GM18870 (cell line): Measurements from ENCODE around the gene HADHB.
A peak's percentile ranks its signal among the peaks of the same experiment; 100 is the strongest.
"Not testable (repeated sequence)": the region's sequence is repeated elsewhere in the genome, so short reads cannot be mapped to it uniquely, and the experiment has no call there.

Experiments used
- ATAC-seq: cut with Tn5 transposase; IDR thresholded peaks from one replicate; pipeline ENCODE4 v1.9.1; 2021; ENCODE audit warnings: moderate library complexity; ENCODE audit not compliant: unreplicated experiment

The HADHB gene

DNA sequence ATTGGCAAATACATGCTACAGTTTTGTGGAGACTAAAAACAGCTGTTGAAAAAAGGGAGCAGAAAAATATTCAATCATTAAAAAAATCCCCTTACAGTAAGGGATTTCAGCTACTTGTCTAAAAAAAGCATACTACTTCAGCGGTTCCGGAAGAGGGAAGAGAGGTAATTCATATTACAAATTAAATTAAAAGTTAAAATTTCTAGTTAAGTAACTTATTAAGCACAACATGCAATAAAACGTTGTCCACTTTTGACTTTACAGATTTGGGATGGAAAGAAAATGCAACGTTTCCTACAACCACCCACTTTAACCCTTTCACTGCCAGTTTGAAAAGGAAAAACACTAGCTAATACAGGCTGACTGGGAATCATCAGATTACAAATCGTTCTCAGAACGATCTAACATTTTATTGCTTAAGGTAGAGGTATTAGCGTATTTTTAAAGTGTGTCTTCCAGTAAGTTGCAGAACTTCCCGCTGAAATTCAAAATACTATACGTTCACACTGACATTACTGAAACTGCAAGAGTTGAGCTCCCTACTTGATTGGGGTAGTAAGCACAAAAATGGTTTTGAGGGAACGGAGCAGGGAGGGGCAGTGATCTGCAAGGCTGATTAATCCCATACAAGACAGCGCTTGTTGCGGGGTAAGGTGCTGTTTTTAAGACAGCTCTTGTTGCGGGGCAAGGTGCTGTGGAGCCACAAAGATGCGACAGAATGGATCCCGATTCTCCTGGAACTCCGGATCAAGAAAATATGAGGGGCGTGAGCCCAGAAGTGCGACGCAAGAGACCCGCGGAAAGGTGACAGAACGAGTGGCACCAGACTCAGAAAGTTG lies 1.1 kb upstream of the HADHB start:
- ATAC-seq, result no peak

DNA sequence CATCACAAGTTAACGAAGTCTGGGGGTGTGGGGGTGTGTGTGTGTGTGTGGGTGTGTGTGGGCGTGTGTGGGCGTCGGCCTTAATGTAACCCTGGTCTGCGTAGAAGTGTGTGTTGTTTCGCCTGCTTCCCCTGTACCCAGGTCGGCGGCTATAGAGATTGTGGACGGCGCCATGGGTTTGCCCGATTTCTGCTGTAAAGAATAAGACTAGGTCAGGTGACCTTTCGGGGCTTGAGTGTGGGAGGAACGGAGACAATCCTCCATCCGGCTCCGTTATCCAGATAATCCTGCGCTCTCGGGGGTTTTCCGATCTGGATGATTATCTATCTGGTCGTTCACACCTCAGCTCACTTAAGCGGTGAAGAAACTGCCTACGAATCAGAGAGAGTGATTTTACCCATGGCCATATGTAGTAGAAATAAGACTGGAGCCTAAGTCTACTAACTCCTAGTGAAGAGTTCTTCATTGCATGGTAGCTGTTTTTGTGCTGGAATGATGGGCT lies 543 bp downstream of the HADHB start:
- ATAC-seq, result no peak

DNA sequence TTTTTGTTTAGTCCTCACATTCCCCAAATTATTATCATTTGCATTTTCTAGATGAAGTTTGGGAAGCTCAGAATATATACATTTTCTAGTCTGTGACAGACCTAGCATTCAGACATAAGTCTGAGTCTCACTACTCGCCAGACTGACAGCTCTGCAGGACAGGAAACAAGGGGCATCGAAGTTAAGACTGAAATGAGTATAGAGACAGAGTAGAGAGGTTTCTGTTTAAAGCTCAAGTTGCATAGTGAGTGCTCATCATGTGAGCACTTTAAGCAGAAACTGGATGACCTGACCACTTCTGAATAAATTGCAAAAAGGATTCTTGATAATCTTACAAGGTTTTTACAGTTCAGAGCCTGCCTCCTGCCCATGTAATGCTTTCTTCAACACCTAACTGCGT lies 1.1 kb downstream of the HADHB start:
- peak; percentile 36 for ATAC-seq

DNA sequence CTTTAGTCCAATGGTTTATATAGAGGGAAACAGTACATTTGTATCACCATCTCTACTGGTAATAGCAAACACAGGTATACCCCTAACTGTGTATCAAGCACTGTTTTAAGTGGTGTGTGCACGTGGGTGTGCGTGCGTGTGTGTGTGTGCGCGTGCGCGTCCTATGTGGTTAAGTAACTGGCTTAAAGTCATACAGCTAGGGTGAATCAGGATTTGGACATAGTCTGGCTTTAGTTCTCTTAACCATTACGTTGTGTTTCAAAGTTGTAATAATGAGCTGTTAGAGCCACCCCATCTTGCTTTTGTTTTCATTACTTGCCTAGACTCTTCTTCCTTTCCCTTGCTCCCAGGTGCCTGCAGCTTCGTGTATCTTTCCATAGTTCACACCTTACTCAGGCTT lies 2.1 kb downstream of the HADHB start:
- no peak for ATAC-seq

DNA sequence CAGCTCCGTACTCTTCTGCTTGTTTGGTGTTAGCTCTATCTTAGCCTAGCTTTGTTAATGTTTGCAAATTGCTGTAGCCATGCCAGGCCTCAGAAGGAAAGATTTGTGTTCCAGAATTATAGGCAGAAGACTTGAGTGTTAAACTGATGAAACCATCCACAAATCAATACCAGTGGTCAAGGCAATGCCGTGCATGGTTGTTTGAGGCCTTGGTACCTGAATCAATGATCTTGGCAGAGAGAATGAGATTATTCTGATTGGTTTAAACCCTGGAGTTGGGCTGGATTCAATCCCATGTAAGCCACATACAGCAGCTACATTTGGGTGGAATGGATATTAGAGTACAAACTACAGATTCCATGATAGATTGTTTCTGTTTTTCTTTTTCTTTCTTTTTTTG lies 4.9 kb downstream of the HADHB start:
- ATAC-seq, result no peak

DNA sequence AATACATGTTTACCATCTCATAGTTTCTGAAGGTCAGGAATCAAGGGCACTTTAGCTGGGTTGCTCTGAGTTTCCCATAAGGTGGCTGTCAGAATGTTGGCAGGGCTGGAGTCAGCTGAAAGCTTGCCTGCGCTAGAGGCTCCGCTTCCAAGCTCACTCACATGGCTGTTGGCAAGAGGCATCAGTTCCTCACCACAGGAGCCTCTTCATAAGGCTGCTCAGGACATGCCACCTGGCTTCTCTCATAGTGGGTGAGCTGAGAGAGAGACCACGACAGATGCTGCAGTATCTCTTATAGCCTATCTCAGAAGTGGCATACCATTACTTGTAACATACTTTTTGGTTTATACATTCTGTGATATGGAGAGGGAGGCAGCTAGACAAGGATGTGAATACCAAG lies 7.2 kb downstream of the HADHB start:
- ATAC-seq, result no peak

DNA sequence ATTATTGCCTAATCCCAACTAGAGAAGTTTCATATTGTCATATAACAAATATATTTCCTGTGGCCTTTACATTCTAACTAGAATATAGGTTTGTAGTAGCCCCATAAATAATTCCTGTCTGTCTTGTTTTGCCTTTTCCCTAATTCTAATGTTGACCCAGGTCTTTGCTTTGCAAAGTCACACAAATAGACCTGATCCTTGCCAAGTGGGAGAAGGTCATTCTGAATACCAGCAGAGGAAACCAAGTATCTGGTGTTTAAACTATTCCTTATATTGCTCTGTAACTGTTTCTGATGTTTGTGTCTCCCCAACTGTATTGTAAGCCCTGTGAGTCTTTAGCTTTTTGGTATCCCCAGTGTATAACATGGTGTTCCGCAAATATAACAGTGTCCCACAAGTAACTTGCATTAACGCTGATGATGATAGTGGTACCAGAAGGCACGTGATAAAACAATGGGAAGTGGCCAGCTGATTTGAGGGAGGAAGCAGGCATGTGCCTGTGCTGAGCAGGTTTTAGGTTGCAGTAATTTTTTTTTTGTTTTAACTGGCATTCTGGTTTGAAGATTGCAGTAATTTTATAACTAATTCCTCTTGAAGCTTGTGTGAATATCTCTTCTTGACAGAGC lies 11.1 kb downstream of the HADHB start:
- ATAC-seq, result no peak

DNA sequence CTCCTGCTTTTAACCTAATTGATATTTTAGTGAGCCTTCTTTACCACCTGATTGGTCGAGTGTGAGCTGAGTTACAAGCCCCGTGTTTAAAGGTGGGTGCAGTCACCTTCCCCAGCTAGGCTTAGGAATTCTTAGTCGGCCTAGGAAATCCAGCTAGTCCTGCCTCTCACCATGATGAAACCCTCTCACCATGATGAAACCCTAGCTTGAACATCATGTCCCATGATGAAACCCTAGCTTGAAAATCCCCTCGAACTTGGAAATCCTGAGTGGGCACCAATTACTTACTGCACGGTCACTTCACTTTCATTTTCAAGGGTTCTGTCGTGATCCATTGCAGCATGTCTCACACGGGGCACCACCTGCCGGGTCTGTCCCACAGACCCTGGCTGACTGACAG lies 14.1 kb downstream of the HADHB start:
- not testable (repeated sequence) for ATAC-seq

DNA sequence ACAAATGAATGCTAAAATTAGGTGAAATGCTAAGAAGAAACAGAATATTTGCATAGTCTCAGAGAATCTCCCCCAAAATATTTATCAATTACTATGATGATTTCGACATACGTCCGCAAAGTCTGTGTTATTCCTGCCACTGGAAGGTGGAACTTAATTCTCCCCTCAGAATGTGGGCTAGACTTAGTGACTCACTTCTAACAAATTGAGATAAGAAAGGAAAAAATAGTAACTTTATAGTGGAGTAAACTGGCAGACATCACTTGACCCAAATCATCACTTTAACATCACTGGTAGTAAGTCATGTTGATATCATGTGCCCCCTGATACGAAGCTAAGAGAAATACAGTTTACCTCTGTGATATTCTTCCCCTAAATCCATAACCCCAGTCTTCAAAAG lies 23.5 kb downstream of the HADHB start:
- ATAC-seq, result no peak

DNA sequence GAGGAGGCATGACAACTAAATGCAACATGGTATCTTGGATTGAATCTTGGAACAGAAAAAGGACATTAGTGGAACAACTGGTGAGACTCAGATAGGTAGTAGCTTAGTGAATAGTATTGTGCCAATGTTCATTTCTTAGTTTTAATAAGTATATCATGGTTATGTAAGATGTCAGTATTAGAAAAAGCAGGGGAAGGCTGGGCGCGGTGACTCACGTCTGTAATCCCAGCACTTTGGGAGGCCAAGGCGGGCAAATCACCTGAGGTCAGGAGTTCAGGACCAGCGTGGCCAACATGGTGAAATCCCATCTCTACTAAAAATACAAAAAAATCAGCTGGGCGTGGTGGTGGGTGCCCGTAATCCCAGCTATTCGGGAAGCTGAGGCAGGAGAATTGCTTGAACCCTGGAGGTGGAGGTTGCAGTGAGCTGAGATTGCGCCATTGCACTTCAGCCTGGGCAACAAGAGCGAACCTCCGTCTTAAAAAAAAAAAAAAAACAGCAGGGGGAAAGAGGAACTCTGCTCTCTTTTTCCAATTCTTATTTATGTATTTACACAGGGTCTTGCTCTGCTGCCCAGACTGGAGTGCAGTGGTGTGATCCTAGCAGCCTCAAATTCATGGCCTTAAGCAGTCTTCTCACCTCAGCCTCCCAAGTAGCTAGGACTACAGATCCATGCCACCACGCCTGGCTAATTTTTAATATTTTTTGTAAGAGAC lies 24.1 kb downstream of the HADHB start:
- ATAC-seq, result not testable (repeated sequence)

DNA sequence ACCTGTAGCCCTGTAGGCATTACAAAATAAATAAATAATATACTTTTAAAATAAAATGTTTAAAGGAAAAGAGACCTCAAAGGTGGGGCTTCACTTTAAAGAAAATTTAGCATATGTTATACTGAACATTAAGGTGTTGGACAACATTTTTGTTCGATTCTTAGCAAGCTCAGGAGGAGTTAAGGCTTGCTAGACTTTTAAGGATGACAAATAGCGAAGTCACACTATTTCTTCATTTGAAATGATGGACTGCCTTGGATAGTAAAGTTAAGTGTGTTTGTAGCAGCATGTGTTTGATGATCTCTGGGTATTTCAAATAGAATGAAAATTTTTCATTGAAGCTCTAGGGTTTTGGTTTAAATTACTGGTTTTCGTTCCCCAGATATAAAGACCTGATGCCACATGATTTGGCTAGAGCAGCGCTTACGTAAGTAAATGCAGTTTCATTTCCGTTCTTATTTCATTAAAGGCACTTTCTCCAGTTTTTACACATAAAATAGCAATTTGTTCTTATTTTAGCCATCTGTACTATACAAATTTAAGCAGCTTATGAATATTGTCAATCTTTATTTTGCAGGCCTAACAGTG lies 24.9 kb downstream of the HADHB start:
- ATAC-seq, result no peak

DNA sequence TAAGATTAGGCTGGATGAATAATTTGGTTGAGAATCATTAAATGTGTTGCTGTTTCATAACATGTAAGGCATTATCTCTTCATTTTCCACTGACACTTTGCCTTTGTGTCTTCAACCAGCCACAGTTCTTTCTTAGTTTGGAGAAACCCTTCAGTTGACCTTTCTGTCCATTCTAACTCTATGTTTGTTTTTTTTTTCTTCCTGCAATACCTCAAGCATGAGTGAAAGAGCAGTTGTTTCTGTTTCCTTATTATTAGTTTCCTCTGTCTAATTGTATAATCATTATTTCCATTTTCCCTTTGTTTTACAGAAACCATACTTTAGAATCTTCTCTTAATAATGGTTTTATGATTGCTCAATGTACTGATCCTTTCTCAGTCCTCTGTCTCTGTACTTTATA lies 25.6 kb downstream of the HADHB start:
- no peak for ATAC-seq

DNA sequence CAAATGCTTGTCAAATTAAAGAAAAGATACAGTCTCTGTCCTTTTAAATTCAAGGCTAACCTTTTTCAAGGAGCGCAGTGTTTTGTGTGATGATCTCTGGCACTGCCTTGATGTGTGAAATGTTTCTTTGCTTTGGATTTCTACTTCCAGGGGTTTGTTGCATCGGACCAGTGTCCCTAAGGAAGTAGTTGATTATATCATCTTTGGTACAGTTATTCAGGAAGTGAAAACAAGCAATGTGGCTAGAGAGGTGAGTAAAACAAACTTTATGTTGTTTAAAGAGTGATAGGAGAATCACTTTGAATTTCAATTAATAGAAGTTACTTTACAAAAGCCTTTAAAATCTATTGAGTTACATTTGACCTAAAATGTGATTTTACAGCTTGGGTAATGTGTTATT lies 28.8 kb downstream of the HADHB start:
- no peak for ATAC-seq

DNA sequence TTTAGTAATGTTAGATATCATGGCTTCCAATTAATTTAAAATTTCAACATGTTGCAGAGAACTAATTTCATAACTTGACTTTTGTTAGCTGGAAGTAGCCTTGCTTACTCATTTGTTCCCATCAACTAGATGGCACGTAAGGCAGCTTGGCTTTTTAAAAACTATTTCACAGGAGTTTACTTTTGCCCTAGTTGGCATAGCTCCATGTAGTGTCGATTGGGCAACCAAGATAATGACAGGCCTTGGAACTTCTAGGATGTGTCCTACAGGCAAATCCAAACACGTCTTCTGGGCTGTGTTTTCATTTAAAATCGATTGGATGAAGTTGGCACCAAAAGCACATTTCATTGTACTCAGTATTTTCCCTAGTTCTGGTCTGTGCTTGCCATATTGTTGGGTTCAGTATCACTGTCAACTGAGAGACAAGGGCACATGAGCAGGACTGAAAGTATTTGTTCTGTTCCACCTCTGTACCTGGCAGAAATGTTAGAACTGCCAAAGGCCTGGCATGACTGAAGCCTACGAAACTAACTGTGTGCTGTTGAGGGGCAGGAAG lies 29.4 kb downstream of the HADHB start:
- ATAC-seq, result no peak

DNA sequence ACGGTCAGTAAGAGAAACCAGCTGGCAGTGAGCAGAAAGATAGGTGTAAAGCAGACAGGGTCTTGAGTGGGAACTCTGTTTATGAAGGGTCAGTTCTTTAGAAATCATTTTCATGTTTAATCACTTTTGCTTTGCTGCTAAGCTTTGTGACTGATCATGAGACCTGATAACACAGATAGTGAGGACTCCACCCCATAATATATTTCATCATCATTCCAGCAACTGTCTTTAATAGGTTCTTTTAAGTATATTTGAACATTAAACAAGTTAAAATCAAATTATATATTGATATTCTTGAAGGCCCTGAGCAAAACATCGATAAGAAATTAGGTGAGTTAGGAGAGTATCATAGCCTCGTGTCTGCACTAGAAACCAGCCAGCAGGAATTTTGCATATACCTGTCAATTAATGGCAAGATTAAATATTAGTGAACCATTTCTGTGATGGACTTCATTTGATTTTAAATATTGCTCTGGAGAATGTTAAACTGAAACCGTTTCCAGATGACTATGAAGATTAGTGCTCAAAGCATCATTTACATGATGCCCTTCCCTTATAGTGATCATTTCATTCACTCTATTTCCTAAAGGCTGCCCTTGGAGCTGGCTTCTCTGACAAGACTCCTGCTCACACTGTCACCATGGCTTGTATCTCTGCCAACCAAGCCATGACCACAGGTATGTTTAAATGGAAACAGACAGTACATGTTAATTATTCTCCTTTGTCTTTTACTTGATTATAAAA lies 31.9 kb downstream of the HADHB start:
- no peak for ATAC-seq

DNA sequence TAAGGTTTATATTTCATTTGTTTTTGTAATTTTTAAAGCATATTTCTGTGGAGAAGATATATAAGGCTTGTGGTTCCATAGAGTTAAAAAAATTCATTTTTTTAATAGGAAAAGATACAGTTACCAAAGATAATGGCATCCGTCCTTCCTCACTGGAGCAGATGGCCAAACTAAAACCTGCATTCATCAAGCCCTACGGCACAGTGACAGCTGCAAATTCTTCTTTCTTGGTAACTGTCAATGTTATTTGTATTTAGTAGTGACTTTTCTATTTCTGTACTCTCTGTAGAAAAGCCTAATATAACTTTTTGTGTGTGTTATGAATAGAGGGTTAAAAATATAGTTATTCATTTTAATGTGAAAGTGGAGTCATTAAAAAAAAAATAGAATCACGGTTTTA lies 35.1 kb downstream of the HADHB start:
- no peak for ATAC-seq

DNA sequence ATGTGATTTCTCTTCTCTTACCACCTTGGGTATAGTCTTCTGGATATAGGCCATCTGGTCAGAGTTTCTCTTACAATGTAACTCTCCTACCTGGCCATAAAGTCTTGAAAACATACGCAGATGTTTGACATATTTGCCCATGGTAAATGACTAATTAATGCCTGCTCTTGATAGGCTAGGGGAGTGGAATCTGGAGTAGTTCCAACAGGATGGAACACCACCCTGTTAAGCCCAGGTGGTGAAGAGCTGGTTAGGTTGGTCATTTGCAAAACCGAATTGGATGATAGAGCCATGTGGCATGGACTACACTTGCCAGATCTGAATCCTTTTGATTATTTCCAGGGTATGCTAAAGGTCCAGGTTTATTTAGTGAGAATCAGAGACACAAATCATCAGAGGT lies 36.5 kb downstream of the HADHB start:
- ATAC-seq, result no peak

DNA sequence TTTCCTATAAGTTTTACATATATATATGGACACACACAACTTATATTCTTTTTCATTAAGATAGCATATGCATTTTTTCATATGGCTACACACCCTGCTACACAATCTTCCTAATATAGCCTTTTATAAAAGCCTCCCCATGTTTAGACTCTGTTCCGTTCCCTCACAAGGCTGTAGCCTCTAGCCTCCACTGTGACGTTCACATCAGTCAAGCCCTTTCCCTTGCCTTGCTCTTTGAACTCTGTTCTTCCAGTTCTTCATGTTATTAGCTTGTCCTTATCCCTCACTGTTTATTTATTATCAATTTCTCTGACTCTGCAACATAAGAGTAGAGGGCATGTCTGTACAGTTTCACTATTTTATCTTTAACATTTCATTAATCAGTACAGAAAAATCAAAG lies 38.9 kb downstream of the HADHB start:
- ATAC-seq, result no peak

DNA sequence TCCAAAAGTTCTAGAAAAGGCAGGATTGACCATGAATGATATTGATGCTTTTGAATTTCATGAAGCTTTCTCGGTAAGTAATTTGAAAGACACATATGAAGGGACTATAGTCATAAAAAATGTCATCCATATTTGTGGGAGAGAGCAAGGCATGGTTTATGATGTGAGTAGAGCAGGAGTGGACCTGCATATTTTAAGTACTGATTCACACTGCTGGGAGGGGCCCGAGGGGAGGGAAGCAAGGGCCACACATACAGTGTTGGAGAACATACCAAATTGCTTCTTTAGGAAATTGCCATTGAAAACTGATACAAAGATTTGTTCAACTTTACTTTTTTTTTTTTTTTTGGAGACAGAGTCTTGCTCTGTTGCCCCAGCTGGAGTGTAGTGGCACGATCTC lies 39.4 kb downstream of the HADHB start:
- no peak for ATAC-seq

DNA sequence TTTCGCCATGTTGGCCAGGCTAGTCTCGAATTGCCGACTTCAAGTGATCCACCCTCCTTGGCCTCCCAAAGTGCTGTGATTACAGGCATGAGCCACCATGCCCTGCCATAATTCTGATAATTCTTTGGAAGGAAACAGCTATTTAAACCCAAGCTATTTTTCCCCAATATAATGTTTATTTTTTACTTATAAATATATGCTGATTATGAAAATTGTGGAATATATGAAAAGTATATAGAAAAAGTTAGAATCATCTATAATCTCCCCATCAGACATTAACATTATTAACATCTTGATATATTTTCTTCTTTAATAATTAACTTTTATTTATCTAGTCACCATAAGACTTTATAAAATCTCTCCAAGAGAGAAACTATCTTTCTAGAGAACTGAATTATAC lies 41.2 kb downstream of the HADHB start:
- ATAC-seq, result no peak

DNA sequence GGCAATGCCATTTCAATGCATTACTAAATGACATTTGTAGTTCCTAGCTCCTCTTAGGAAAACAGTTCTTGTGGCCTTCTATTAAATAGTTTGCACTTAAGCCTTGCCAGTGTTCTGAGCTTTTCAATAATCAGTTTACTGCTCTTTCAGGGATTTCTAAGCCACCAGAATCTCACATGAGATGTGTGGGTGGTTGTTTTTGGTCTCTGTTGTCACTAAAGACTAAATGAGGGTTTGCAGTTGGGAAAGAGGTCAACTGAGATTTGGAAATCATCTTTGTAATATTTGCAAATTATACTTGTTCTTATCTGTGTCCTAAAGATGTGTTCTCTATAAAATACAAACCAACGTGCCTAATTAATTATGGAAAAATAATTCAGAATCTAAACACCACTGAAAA lies 45.3 kb downstream of the HADHB start:
- no peak for ATAC-seq
